ENCODE measurements around the gene RNF39. TPM values are rescaled to one million over a fixed set of nuclear protein-coding genes. Genes with fewer than 3 reads are reported as not detected.

Gene RNF39
- total and polyA plus RNA-seq, 2 of the 13 experiments (the other 11 are each of a cell fraction or from before 2014, with no cell fraction given) = 0.13 to 1.8 TPM

- no peak within 1 kb of the TSS for H3K9ac ChIP-seq (ENCODE audit: insufficient read depth, low read depth, low read length)
- intact Hi-C loops (cut with micrococcal nuclease; ENCODE audit: unreplicated experiment) = no loop called here
- in situ Hi-C loops (cut with HindIII; ENCODE audit: extremely low pct_ligation_motif_present, low pct_unique_long_range_greater_than_20kb) = no loop called here
- no peaks in the 10 kb centered on the region for H3K9me3 ChIP-seq (ENCODE audit: low read length)
- no peak within 1 kb of the TSS for H3K27ac ChIP-seq (ENCODE audit: extremely low read length, insufficient read depth, low read length)
- DNase-seq (ENCODE audit: low spot score) (peak; percentile 79), ATAC-seq (peak; percentile 81), FAIRE-seq (no peak)
- no peak within 1 kb of the TSS for H2AFZ ChIP-seq (ENCODE audit: low read length)
- H3K27me3 ChIP-seq (ENCODE audit: control insufficient read depth in 1 of 2, insufficient read depth in 2 of 2, low read length in 2 of 2) = no peaks in the 10 kb centered on the region
- H4K20me1 ChIP-seq (ENCODE audit: insufficient read depth, low read length) = no peaks in the 10 kb centered on the region
- ChIA-PET POLR2A (interaction anchor here (0.8 to 2.2 kb wide), 8 partner anchors 10 to 101 kb away, joined by 3 to 21 read pairs (median 4); partner anchors contain the start of gene TRIM26), CTCF (ENCODE audit: low intra/inter-chr PET ratio, low total read pairs) (no interaction called here)
- H3K4me1 ChIP-seq (ENCODE audit: insufficient read depth, low read length) = peaks cover 27% of the 10 kb centered on the region
- peak within 1 kb of the TSS; percentile 34 for H3K4me2 ChIP-seq (ENCODE audit: low read depth, low read length)
- no peaks in the 10 kb centered on the region for H3K36me3 ChIP-seq (replicated peaks in 1 of 2; ENCODE audit: control insufficient read depth in 1 of 2, insufficient read depth in 2 of 2, low read length in 2 of 2)
- H3K4me3 ChIP-seq (replicated peaks in 1 of 3; ENCODE audit: insufficient read depth in 1 of 3, low read depth in 2 of 3, low read length in 3 of 3) = no peak within 1 kb of the TSS
- no TSS peak for BruUV-seq (replicated peaks)
- no peaks in the 10 kb centered on the region for H3K79me2 ChIP-seq (ENCODE audit: insufficient read depth, low read length)
- WGBS (ENCODE audit: low lambda C conversion rate) = 29% methylated on average over 3 of the region's 3 CpGs
- TF ChIP-seq ELF4 (CRISPR knock-in tag; IDR thresholded peaks at IDR 0.05; ENCODE audit: borderline replicate concordance) (no peak), MTF2 (CRISPR knock-in tag; IDR thresholded peaks at IDR 0.05; ENCODE audit: borderline replicate concordance) (no peak), SNAPC5 (CRISPR knock-in tag; IDR thresholded peaks at IDR 0.05; ENCODE audit: borderline replicate concordance) (no peak), GTF2F1 (IDR thresholded peaks at IDR 0.05; ENCODE audit: low read length) (no peak), ZC3H4 (CRISPR knock-in tag; IDR thresholded peaks at IDR 0.05; ENCODE audit: borderline replicate concordance) (no peak), ETV5 (CRISPR knock-in tag; IDR thresholded peaks at IDR 0.05; ENCODE audit: borderline replicate concordance) (no peak), HMG20A (CRISPR knock-in tag; IDR thresholded peaks at IDR 0.05; ENCODE audit: borderline replicate concordance) (peak; percentile 27; the same call in 1 of the 2 replicates), ZBTB44 (CRISPR knock-in tag; IDR thresholded peaks at IDR 0.05) (no peak), ZNF484 (CRISPR knock-in tag; IDR thresholded peaks at IDR 0.05; ENCODE audit: borderline replicate concordance, low read depth) (no peak), ZNF547 (CRISPR knock-in tag; IDR thresholded peaks at IDR 0.05) (no peak), MNT (IDR thresholded peaks at IDR 0.05) (no peak), EED (CRISPR knock-in tag; IDR thresholded peaks at IDR 0.05) (no peak), MZF1 (CRISPR knock-in tag; IDR thresholded peaks at IDR 0.05; ENCODE audit: borderline replicate concordance) (no peak), ZNF33B (CRISPR knock-in tag; IDR thresholded peaks at IDR 0.05) (no peak), KDM3A (CRISPR knock-in tag; IDR thresholded peaks at IDR 0.05; ENCODE audit: low read depth) (no peak), NFIB (CRISPR knock-in tag; IDR thresholded peaks at IDR 0.05; ENCODE audit: borderline replicate concordance) (no peak), POGK (CRISPR knock-in tag; conservative IDR thresholded peaks at IDR 0.05) (no peak), SOX6 (IDR thresholded peaks at IDR 0.05) (no peak), SOX6 (CRISPR knock-in tag; IDR thresholded peaks at IDR 0.05) (0 out of 2 replicates have a peak, but pooled peaks have one; percentile 15), ZNF558 (CRISPR knock-in tag; IDR thresholded peaks at IDR 0.05; ENCODE audit: borderline replicate concordance) (no peak), SETDB1 (CRISPR knock-in tag; IDR thresholded peaks at IDR 0.05; ENCODE audit: borderline replicate concordance) (no peak)
These were observed 37.6 kb upstream of the RNF39 start, which contains the start of gene TRIM31 for GRCh38 chr6:30113003-30113759. Gene TRIM31 (minus strand): TSS chr6:30113090. CDS start chr6:30112805, 285 bp downstream.

Measured in HepG2 (cell line).